HG02763 (cell line): ENCODE results near the gene TUBB8.
"Not testable (repeated sequence)": the region's sequence is repeated elsewhere in the genome, so short reads cannot be mapped to it uniquely, and the experiment has no call there.

ENCODE experiments used
- ATAC-seq: cut with Tn5 transposase; IDR thresholded peaks from one replicate; pipeline ENCODE4 v1.9.1; 2021; ENCODE audit warnings: mild to moderate bottlenecking, moderate library complexity; ENCODE audit not compliant: unreplicated experiment

Gene TUBB8

GRCh38 chr10:49926-50325 lies 830 bp upstream of the TUBB8 start:
- ATAC-seq: not testable (repeated sequence)

GRCh38 chr10:47864-48263 lies 1.2 kb downstream of the TUBB8 start:
- not testable (repeated sequence) for ATAC-seq

- ATAC-seq: not testable (repeated sequence)
Observed at GRCh38 chr10:13315-13635, 35.8 kb downstream of the TUBB8 start.

- not testable (repeated sequence) for ATAC-seq
Observed at GRCh38 chr10:12444-13314, 36.4 kb downstream of the TUBB8 start.

GRCh38 chr10:11260-11659 lies 37.8 kb downstream of the TUBB8 start:
- ATAC-seq: not testable (repeated sequence)

GRCh38 chr10:10261-10971 lies 38.7 kb downstream of the TUBB8 start:
- ATAC-seq: not testable (repeated sequence)
